MM.1S (cell line): ENCODE measurements around the gene SLC39A1.
"Not testable (repeated sequence)": the region's sequence is repeated elsewhere in the genome, so short reads cannot be mapped to it uniquely, and the experiment has no call there.

ENCODE experiments used
- CTCF ChIP-seq: fragments of 300-600 bp; sonication (generic); IDR thresholded peaks from 2 replicates; pipeline ENCODE4 v1.5.1; 2016; ENCODE audit warnings: antibody characterized with exemption, low read length, mixed read lengths
- EZH2 ChIP-seq: fragments of 300-600 bp; sonication (generic); optimal IDR thresholded peaks from 2 replicates; pipeline ENCODE3; 2017; ENCODE audit warnings: low read depth, mild to moderate bottlenecking, antibody characterized with exemption, low read length, mixed read lengths

- not testable (repeated sequence) for TF ChIP-seq EZH2, CTCF
Measured at GRCh38 chr1:153910560-153910959, 52.8 kb downstream of the SLC39A1 start.
